ENCODE data around the gene PLXNC1.
A peak's percentile ranks its signal among the peaks of the same experiment; 100 is the strongest.

PLXNC1 gene

DNA sequence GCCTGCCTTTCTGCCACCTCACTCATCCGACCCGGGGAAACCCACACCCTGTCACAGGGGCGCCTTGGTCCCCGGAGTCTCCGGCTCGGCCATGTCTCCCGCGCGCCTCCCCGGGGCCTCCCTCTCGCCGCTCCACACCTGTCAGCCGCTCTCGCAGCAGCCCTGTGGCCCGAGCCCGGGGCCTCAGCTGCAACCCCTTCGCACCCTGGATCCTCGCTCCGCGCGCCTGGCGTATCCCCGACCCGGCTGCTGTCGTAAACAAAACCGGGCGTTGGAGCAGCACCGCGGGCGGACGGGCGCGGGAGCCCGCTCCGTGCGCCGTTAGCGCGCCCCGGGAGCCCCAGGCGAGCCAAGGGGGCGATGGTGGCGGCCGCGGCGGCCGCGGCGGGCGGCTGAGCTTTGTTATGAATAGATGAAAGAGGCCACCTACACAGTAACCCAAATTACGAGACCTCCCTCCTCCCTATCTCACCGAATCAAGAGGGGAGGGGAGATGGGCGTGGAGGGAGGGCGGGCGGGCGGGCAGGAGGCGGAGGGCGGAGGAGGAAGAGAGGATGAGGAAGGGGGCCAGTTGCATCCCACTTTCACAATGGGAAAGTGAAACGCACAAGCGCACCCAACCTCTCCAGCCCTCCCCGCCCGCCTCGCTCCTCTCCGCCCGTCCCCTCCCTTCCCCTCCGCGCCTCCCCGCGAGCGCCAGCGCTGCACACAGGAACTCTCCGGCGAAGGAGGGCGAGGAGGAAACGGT is at the start of gene PLXNC1:
Gene PLXNC1, plus strand, starts transcription at position 587 of the 748 bp plus-strand sequence. CDS start 395 bp downstream, outside the sequence.
- Mint-ChIP-seq H3K27me3 (no peaks in the 10 kb centered on the region), H3K9me3 (no peaks in the 10 kb centered on the region), H3K27ac (ENCODE audit: low read depth) (no peak within 1 kb of the TSS), H3K4me3 (peak within 1 kb of the TSS; percentile 94), H3K4me1 (peaks cover 20% of the 10 kb centered on the region), H3K36me3 (ENCODE audit: insufficient read depth) (peaks cover 7% of the 10 kb centered on the region)
- peak; percentile 62 for ATAC-seq (replicated peaks; ENCODE audit: extremely low read depth, poor library complexity, severe bottlenecking)
- peak; percentile 33 to 47 for DNase-seq (ENCODE audit: low spot score in 2 of 2)

DNA sequence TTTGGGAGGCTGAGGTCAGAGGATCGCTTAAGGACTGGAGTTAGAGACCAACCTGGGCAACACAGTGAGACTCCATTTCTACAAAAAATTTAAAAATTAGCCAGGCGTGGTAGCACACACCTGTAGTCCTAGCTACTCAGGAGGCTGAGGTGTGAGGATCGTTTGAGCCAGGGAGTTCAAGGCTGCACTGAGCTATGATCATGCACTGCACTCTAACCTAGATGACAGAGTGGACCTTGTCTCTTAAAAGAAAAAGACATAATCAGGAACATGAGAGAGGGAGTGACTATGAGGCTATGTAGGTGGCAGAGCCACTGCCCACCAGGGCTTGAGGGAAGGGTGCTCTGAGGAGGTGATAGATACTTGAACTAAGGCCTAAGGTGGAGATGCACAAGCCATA is 49.2 kb upstream of the PLXNC1 start:
- DNase-seq (ENCODE audit: low spot score in 2 of 2) (no peak), ATAC-seq (replicated peaks; ENCODE audit: extremely low read depth, poor library complexity, severe bottlenecking) (no peak)
- H3K36me3 Mint-ChIP-seq (ENCODE audit: insufficient read depth) = peaks cover 2% of the 10 kb centered on the region
- no peaks in the 10 kb centered on the region for H3K9me3 Mint-ChIP-seq
- H3K4me3 Mint-ChIP-seq = no peak overlapping the region
- peaks cover 5% of the 10 kb centered on the region for H3K4me1 Mint-ChIP-seq
- no peak overlapping the region for H3K27ac Mint-ChIP-seq (ENCODE audit: low read depth)
- peaks cover 46% of the 10 kb centered on the region for H3K27me3 Mint-ChIP-seq

GRCh38 chr12:94099632-94100031 is 48.7 kb upstream of the PLXNC1 start:
- H3K36me3 Mint-ChIP-seq (ENCODE audit: insufficient read depth) = peaks cover 2% of the 10 kb centered on the region
- no peak overlapping the region for H3K4me3 Mint-ChIP-seq
- no peak for DNase-seq (ENCODE audit: low spot score in 2 of 2)
- no peak overlapping the region for H3K27ac Mint-ChIP-seq (ENCODE audit: low read depth)
- H3K4me1 Mint-ChIP-seq = peaks cover 5% of the 10 kb centered on the region
- no peak for ATAC-seq (replicated peaks; ENCODE audit: extremely low read depth, poor library complexity, severe bottlenecking)
- H3K9me3 Mint-ChIP-seq = no peaks in the 10 kb centered on the region
- H3K27me3 Mint-ChIP-seq = peaks cover 50% of the 10 kb centered on the region

GRCh38 chr12:94100211-94100627 is 48.2 kb upstream of the PLXNC1 start:
- H3K4me3 Mint-ChIP-seq = peak overlapping the region; percentile 85
- no peaks in the 10 kb centered on the region for H3K9me3 Mint-ChIP-seq
- ATAC-seq (replicated peaks; ENCODE audit: extremely low read depth, poor library complexity, severe bottlenecking) (no peak), DNase-seq (ENCODE audit: low spot score in 2 of 2) (no peak)
- peaks cover 2% of the 10 kb centered on the region for H3K36me3 Mint-ChIP-seq (ENCODE audit: insufficient read depth)
- H3K27ac Mint-ChIP-seq (ENCODE audit: low read depth) = no peak overlapping the region
- peaks cover 5% of the 10 kb centered on the region for H3K4me1 Mint-ChIP-seq
- H3K27me3 Mint-ChIP-seq = peaks cover 56% of the 10 kb centered on the region

DNA sequence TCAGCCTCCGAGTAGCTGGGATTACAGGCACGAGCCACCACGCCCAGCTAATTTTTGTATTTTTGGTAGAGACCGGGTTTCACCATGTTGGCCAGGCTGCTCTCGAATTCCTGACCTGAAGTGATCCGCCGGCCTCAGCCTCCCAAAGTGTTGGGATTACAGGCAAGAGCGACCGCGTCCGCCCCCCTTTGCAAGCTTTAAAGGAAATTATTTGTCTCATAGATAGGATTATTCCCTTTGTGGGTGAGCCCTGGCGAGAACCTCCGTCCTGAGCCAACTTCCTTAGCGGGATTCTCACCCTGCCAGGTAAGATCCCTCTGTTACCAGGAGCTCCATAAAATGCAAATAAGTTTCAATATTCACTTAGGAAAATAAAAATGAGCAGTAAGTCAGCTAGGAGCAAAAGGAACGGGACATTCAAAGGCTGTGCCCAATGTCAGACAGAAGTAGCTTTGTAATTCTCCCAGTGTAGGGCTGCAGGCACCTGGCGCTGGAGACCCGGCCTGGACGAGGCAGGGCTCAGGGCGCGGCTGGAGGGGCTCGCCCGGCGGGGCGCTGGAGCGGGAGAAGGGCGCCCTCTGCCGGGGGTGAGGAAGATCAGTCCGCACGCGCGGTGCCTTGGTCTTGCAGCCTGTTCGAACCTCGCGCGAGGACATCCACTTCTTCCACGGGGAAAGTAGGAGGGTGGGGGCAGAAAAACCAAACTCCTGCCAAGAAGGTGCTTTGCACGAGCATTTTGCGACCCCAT is 47.2 kb upstream of the PLXNC1 start:
- H3K4me1 Mint-ChIP-seq = peaks cover 5% of the 10 kb centered on the region
- peaks cover 2% of the 10 kb centered on the region for H3K36me3 Mint-ChIP-seq (ENCODE audit: insufficient read depth)
- H3K4me3 Mint-ChIP-seq = peak overlapping the region; percentile 85
- no peaks in the 10 kb centered on the region for H3K9me3 Mint-ChIP-seq
- peak; percentile 76 for ATAC-seq (replicated peaks; ENCODE audit: extremely low read depth, poor library complexity, severe bottlenecking)
- no peak overlapping the region for H3K27ac Mint-ChIP-seq (ENCODE audit: low read depth)
- peak; percentile 62 to 71 for DNase-seq (ENCODE audit: low spot score in 2 of 2)
- H3K27me3 Mint-ChIP-seq = peaks cover 62% of the 10 kb centered on the region

GRCh38 chr12:94101738-94102660 is 46.4 kb upstream of the PLXNC1 start:
- ATAC-seq (replicated peaks; ENCODE audit: extremely low read depth, poor library complexity, severe bottlenecking) (peak; percentile 84), DNase-seq (ENCODE audit: low spot score in 2 of 2) (peak; percentile 76 to 78)
- Mint-ChIP-seq H3K36me3 (ENCODE audit: insufficient read depth) (peaks cover 2% of the 10 kb centered on the region), H3K27ac (ENCODE audit: low read depth) (no peak overlapping the region), H3K9me3 (no peaks in the 10 kb centered on the region), H3K4me1 (peaks cover 5% of the 10 kb centered on the region), H3K4me3 (peak overlapping the region; percentile 85), H3K27me3 (peaks cover 60% of the 10 kb centered on the region)

DNA sequence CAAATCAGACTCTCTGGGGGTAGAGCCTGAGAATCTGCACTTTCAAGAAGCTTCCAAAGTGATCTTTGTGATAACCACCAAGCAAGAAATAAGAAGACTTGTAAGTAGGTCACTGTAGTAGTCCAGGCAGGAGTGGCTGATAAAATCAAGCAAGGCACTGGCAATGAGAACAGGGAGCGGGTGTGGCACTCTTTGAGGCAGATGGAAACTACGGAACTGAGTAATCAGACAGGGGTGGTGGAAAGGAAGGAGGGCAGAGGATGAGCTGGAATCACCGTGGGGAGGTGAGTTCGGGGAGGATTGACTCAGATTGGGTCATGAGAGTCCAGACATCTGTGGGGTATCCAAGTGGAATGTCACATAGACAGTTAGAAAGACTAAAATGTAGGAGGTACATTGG is 44.4 kb upstream of the PLXNC1 start:
- H3K9me3 Mint-ChIP-seq = no peaks in the 10 kb centered on the region
- H3K27ac Mint-ChIP-seq (ENCODE audit: low read depth) = no peak overlapping the region
- H3K36me3 Mint-ChIP-seq (ENCODE audit: insufficient read depth) = peaks cover 2% of the 10 kb centered on the region
- peaks cover 48% of the 10 kb centered on the region for H3K27me3 Mint-ChIP-seq
- DNase-seq (ENCODE audit: low spot score in 2 of 2) (no peak), ATAC-seq (replicated peaks; ENCODE audit: extremely low read depth, poor library complexity, severe bottlenecking) (no peak)
- no peak overlapping the region for H3K4me3 Mint-ChIP-seq
- peaks cover 5% of the 10 kb centered on the region for H3K4me1 Mint-ChIP-seq

DNA sequence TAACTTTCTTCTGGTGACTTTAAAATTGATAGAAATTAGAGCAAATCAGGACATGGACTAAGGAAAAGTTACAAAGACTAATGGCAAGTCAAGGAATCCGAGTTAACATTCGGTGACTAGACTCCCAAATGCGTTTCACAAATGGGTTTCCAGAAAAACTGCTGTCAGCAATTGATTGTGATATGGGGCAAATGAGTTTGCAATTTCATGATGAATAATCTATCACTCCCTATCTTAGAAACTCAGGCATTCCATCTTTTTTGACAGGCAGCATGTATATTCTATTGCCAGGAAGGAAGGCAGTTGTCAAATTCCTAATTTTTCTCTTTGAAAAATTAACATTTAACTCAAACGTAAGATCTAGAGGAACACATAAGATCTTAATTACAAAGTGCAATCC is 40.5 kb upstream of the PLXNC1 start:
- no peak overlapping the region for H3K4me3 Mint-ChIP-seq
- H3K27ac Mint-ChIP-seq (ENCODE audit: low read depth) = no peak overlapping the region
- no peak for DNase-seq (ENCODE audit: low spot score in 2 of 2)
- H3K27me3 Mint-ChIP-seq = peaks cover 49% of the 10 kb centered on the region
- no peaks in the 10 kb centered on the region for H3K9me3 Mint-ChIP-seq
- ATAC-seq (replicated peaks; ENCODE audit: extremely low read depth, poor library complexity, severe bottlenecking) = no peak
- H3K4me1 Mint-ChIP-seq = no peaks in the 10 kb centered on the region
- H3K36me3 Mint-ChIP-seq (ENCODE audit: insufficient read depth) = no peaks in the 10 kb centered on the region

DNA sequence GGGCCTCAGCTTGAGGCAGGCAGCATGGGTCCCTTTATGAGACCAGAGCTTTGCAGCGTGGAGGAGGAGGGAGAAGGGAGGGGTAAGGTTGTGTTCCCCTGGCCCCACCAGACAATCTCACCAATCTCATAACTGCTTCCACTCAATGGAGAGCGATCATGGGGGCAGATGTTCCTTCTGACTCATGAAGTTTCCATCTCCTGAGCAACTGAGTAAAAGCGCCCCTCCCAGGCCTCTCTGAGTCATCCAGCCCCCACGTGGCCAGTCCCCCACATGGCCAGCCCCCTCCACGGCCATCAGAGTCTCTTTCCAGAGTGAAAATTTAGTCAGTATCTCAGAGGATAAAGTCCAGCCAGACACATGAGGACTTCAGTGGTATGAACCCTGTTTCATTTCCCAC is 39.2 kb upstream of the PLXNC1 start:
- Mint-ChIP-seq H3K27me3 (peaks cover 42% of the 10 kb centered on the region), H3K9me3 (no peaks in the 10 kb centered on the region), H3K36me3 (ENCODE audit: insufficient read depth) (no peaks in the 10 kb centered on the region), H3K4me1 (no peaks in the 10 kb centered on the region), H3K4me3 (no peak overlapping the region), H3K27ac (ENCODE audit: low read depth) (no peak overlapping the region)
- ATAC-seq (replicated peaks; ENCODE audit: extremely low read depth, poor library complexity, severe bottlenecking) (no peak), DNase-seq (ENCODE audit: low spot score in 2 of 2) (no peak)

- DNase-seq (ENCODE audit: low spot score in 2 of 2) (no peak), ATAC-seq (replicated peaks; ENCODE audit: extremely low read depth, poor library complexity, severe bottlenecking) (no peak)
- Mint-ChIP-seq H3K27me3 (peaks cover 31% of the 10 kb centered on the region), H3K9me3 (no peaks in the 10 kb centered on the region), H3K36me3 (ENCODE audit: insufficient read depth) (no peaks in the 10 kb centered on the region), H3K4me1 (no peaks in the 10 kb centered on the region), H3K27ac (ENCODE audit: low read depth) (no peak overlapping the region), H3K4me3 (no peak overlapping the region)
These were observed 38.1 kb upstream of the PLXNC1 start for GRCh38 chr12:94110258-94110657.

GRCh38 chr12:94111302-94111701 is 37.1 kb upstream of the PLXNC1 start:
- DNase-seq (ENCODE audit: low spot score in 2 of 2) (no peak), ATAC-seq (replicated peaks; ENCODE audit: extremely low read depth, poor library complexity, severe bottlenecking) (no peak)
- Mint-ChIP-seq H3K4me1 (no peaks in the 10 kb centered on the region), H3K4me3 (no peak overlapping the region), H3K27me3 (peaks cover 20% of the 10 kb centered on the region), H3K27ac (ENCODE audit: low read depth) (no peak overlapping the region), H3K36me3 (ENCODE audit: insufficient read depth) (no peaks in the 10 kb centered on the region), H3K9me3 (no peaks in the 10 kb centered on the region)

DNA sequence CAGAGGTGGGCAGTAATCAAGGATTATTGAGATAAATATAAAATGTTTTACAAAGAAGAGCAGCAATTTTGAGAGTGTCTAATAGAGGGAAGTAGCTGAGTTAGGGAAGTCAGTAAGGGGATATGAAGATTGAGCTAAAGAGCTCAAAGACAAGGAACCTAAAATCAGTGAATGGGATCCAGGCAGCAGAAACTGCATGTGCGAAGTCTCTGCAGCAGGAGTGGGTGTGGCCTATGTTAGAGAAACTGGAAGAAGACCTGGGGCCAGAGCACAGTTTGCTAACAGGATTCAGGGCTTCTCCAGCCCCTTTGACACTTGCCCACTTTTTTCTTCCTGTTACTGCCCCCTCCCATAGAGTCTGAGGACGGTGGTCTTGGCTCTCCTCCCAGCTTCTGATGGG is 36.3 kb upstream of the PLXNC1 start:
- Mint-ChIP-seq H3K4me3 (no peak overlapping the region), H3K9me3 (no peaks in the 10 kb centered on the region), H3K27me3 (peaks cover 16% of the 10 kb centered on the region), H3K36me3 (ENCODE audit: insufficient read depth) (no peaks in the 10 kb centered on the region), H3K4me1 (no peaks in the 10 kb centered on the region), H3K27ac (ENCODE audit: low read depth) (no peak overlapping the region)
- ATAC-seq (replicated peaks; ENCODE audit: extremely low read depth, poor library complexity, severe bottlenecking) = no peak
- no peak for DNase-seq (ENCODE audit: low spot score in 2 of 2)
